H1 (cell line): ENCODE measurements around the gene DIAPH2. TPM values are rescaled to one million over a fixed set of nuclear protein-coding genes. Genes with fewer than 3 reads are reported as not detected.

Source experiments
- CTCF ChIA-PET: fragments of 300-600 bp; sonication (Branson Sonifier 250); formaldehyde crosslinking; loops from one replicate; lab custom pipeline; 2021; ENCODE audit not compliant: partially characterized antibody; lab: Charles Lee
- POLR2A ChIA-PET: fragments of 300-600 bp; sonication (Branson Sonifier 250); formaldehyde crosslinking; loops from one replicate; lab custom pipeline; 2021; ENCODE audit warnings: inconsistent platforms; ENCODE audit not compliant: partially characterized antibody; lab: Charles Lee
- DNase-seq, 2 experiments: peaks; one replicate each; pipeline versions ENCODE4 v3.0.0 to v3.0.0-alpha.2; 2010 to 2022; ENCODE audit warnings: low spot score in 2 of 2, low read depth in 1 of 2, mixed read lengths in 1 of 2
- FAIRE-seq: peaks from 2 replicates; lab custom pipeline; 2011; peaks lifted over from hg19 to GRCh38; lab: Jason Lieb, UNC
- H2AFZ ChIP-seq: 2 replicates; pipeline ENCODE4 v1.8.1; 2012; ENCODE audit warnings: low read length, inconsistent platforms
- H2AK5ac ChIP-seq: 2 replicates; pipeline ENCODE4 v1.6.1; 2013; ENCODE audit warnings: low read depth, low read length
- H2BK120ac ChIP-seq: replicated peaks from 2 replicates; pipeline ENCODE3; 2013; ENCODE audit warnings: low read depth, low read length, inconsistent platforms
- H2BK12ac ChIP-seq: 2 replicates; pipeline ENCODE4 v1.6.1; 2013; ENCODE audit warnings: low read depth, low read length
- H2BK15ac ChIP-seq: 2 replicates; pipeline ENCODE4 v1.6.1; 2013; ENCODE audit warnings: low read length
- H2BK20ac ChIP-seq: 2 replicates; pipeline ENCODE4 v1.6.1; 2013; ENCODE audit warnings: low read length
- H2BK5ac ChIP-seq: 2 replicates; pipeline ENCODE4 v1.6.1; 2013; ENCODE audit warnings: low read depth, low read length
- H3K14ac ChIP-seq: 2 replicates; pipeline ENCODE4 v1.6.1; 2013; ENCODE audit warnings: inconsistent platforms; ENCODE audit not compliant: insufficient read length
- H3K18ac ChIP-seq: 2 replicates; pipeline ENCODE4 v1.6.1; 2013; ENCODE audit warnings: low read length; ENCODE audit errors: extremely low read depth
- H3K23ac ChIP-seq: 2 replicates; pipeline ENCODE4 v1.6.1; 2013; ENCODE audit warnings: inconsistent platforms; ENCODE audit not compliant: insufficient read length
- H3K23me2 ChIP-seq: 2 replicates; pipeline ENCODE4 v1.6.1; 2013; ENCODE audit warnings: low read depth, low read length
- H3K27ac ChIP-seq: 2 replicates; pipeline ENCODE4 v1.6.1; 2011; ENCODE audit warnings: low read depth, low read length, inconsistent platforms
- H3K27me3 ChIP-seq, 4 experiments: replicated peaks in 1 of 4; 1 replicate in 1 of 4; 2 replicates in 3 of 4; pipeline versions ENCODE4 v1.6.1 to v1.8.1; 2011 to 2013; ENCODE audit warnings: low read length in 3 of 4, mild to moderate bottlenecking in 3 of 4, inconsistent platforms in 2 of 4, mixed read lengths in 2 of 4, moderate library complexity in 1 of 4; ENCODE audit not compliant: control insufficient read depth in 3 of 4, insufficient read depth in 3 of 4; ENCODE audit errors: extremely low read depth in 1 of 4
- H3K36me3 ChIP-seq, 4 experiments: 2 replicates each; pipeline versions ENCODE4 v1.6.1 to v1.8.1; 2011 to 2013; ENCODE audit warnings: mild to moderate bottlenecking in 4 of 4, low read length in 3 of 4, moderate library complexity in 2 of 4, control low read depth in 1 of 4, inconsistent platforms in 1 of 4; ENCODE audit not compliant: insufficient read depth in 4 of 4, control insufficient read depth in 2 of 4
- H3K4ac ChIP-seq: replicated peaks from 2 replicates; pipeline ENCODE3; 2013; ENCODE audit warnings: low read length, low read depth, mixed read lengths, inconsistent platforms; ENCODE audit not compliant: insufficient read length
- H3K4me1 ChIP-seq, 4 experiments: replicated peaks in 1 of 4; 1 replicate in 1 of 4; 2 replicates in 3 of 4; pipeline versions ENCODE4 v1.6.1 to v1.8.1; 2011 to 2013; ENCODE audit warnings: low read length in 3 of 4, inconsistent platforms in 2 of 4, mixed read lengths in 1 of 4; ENCODE audit not compliant: insufficient read depth in 4 of 4, control insufficient read depth in 3 of 4
- H3K4me2 ChIP-seq, 2 experiments: 2 replicates each; pipeline versions ENCODE4 v1.6.1 to v1.8.1; 2011 to 2013; ENCODE audit warnings: low read depth in 2 of 2, low read length in 2 of 2, control low read depth in 1 of 2, inconsistent platforms in 1 of 2, mild to moderate bottlenecking in 1 of 2; ENCODE audit not compliant: insufficient read depth in 1 of 2
- H3K4me3 ChIP-seq, 4 experiments: fragments of 200-600, 300-600 bp in 1 of 4; sonication (generic), shearing (Covaris generic), sonication (Bioruptor Twin) in 1 of 4; 2 replicates each; pipeline versions ENCODE4 v1.5.1 to v1.8.1; 2011 to 2016; ENCODE audit warnings: low read length in 4 of 4, low read depth in 3 of 4, control low read depth in 2 of 4, inconsistent platforms in 2 of 4, mild to moderate bottlenecking in 2 of 4, mixed read lengths in 1 of 4, moderate library complexity in 1 of 4; ENCODE audit not compliant: insufficient read depth in 2 of 4; ENCODE audit errors: extremely low read depth in 1 of 4
- H3K56ac ChIP-seq: replicated peaks from 2 replicates; pipeline ENCODE3; 2013; ENCODE audit warnings: low read depth, mild to moderate bottlenecking, mixed read lengths, low read length, inconsistent platforms; ENCODE audit not compliant: insufficient read length
- H3K79me1 ChIP-seq: 2 replicates; pipeline ENCODE4 v1.6.1; 2013; ENCODE audit warnings: low read depth, low read length, control low read depth
- H3K79me2 ChIP-seq, 2 experiments: 2 replicates each; pipeline versions ENCODE4 v1.6.1 to v1.8.1; 2012 to 2013; ENCODE audit warnings: low read length in 2 of 2, mild to moderate bottlenecking in 2 of 2, inconsistent platforms in 1 of 2; ENCODE audit not compliant: insufficient read depth in 2 of 2, control insufficient read depth in 1 of 2
- H3K9ac ChIP-seq, 4 experiments: replicated peaks in 1 of 4; 1 replicate in 1 of 4; 2 replicates in 3 of 4; pipeline versions ENCODE4 v1.6.1 to v1.8.1; 2011 to 2013; ENCODE audit warnings: low read depth in 3 of 4, low read length in 3 of 4, control low read depth in 2 of 4, mild to moderate bottlenecking in 2 of 4, moderate library complexity in 2 of 4, inconsistent platforms in 1 of 4; ENCODE audit errors: extremely low read depth in 1 of 4
- H3K9me3 ChIP-seq, 2 experiments: 2 replicates each; pipeline versions ENCODE4 v1.6.1 to v1.8.1; 2012 to 2013; ENCODE audit warnings: mild to moderate bottlenecking in 2 of 2, moderate library complexity in 2 of 2, control low read depth in 1 of 2, inconsistent platforms in 1 of 2, low read depth in 1 of 2, low read length in 1 of 2, mixed read lengths in 1 of 2; ENCODE audit not compliant: insufficient read depth in 2 of 2
- H4K20me1 ChIP-seq, 2 experiments: replicated peaks in 1 of 2; 2 replicates each; pipeline versions ENCODE3 to v1.8.1; 2011 to 2013; ENCODE audit warnings: inconsistent platforms in 2 of 2, low read length in 2 of 2, mild to moderate bottlenecking in 1 of 2; ENCODE audit not compliant: insufficient read depth in 2 of 2, control insufficient read depth in 1 of 2
- H4K5ac ChIP-seq: 2 replicates; pipeline ENCODE4 v1.6.1; 2013; ENCODE audit warnings: low read length, low read depth, mixed read lengths, inconsistent platforms; ENCODE audit not compliant: insufficient read length
- H4K8ac ChIP-seq: 2 replicates; pipeline ENCODE4 v1.8.0; 2013; ENCODE audit warnings: mild to moderate bottlenecking, moderate library complexity, low read length, inconsistent platforms; ENCODE audit not compliant: insufficient read depth; ENCODE audit errors: extremely low read depth
- H4K91ac ChIP-seq: replicated peaks from 2 replicates; pipeline ENCODE3; 2013; ENCODE audit warnings: low read length, mixed read lengths, inconsistent platforms; ENCODE audit not compliant: insufficient read length
- ASH2L ChIP-seq: fragments of 200-600, 300-600 bp; sonication (generic); IDR thresholded peaks from one replicate; pipeline ENCODE4 v1.7.1; 2017; ENCODE audit warnings: low read length
- CHD1 ChIP-seq: IDR thresholded peaks from 2 replicates; pipeline ENCODE4 v1.6.1; 2012; ENCODE audit warnings: low read depth, low read length, improper control_type of control experiment
- CHD2 ChIP-seq: IDR thresholded peaks from 2 replicates; pipeline ENCODE4 v1.6.1; 2012; ENCODE audit warnings: low read length, improper control_type of control experiment
- E2F6 ChIP-seq: IDR thresholded peaks from 2 replicates; pipeline ENCODE4 v1.6.1; 2012; ENCODE audit warnings: inconsistent platforms
- EP300 ChIP-seq, 2 experiments: IDR thresholded peaks; 1 replicate in 1 of 2; 2 replicates in 1 of 2; pipeline ENCODE4 v1.6.1; 2011 to 2012; ENCODE audit warnings: low read depth in 2 of 2, low read length in 2 of 2, mild to moderate bottlenecking in 2 of 2, borderline replicate concordance in 1 of 2, inconsistent platforms in 1 of 2, moderate library complexity in 1 of 2
- FOSL1 ChIP-seq: IDR thresholded peaks from 2 replicates; pipeline ENCODE4 v1.6.1; 2011; ENCODE audit warnings: mild to moderate bottlenecking, low read depth, low read length, moderate library complexity; ENCODE audit not compliant: insufficient read depth
- JUN ChIP-seq: IDR thresholded peaks from 2 replicates; pipeline ENCODE4 v1.6.1; 2011; ENCODE audit warnings: low read depth, mild to moderate bottlenecking, improper control_type of control experiment, low read length
- JUND ChIP-seq: IDR thresholded peaks from 2 replicates; pipeline ENCODE4 v1.6.1; 2011; ENCODE audit warnings: mild to moderate bottlenecking, improper control_type of control experiment, low read length
- KDM5A ChIP-seq: fragments of 200-600 bp; IDR thresholded peaks from 2 replicates; pipeline ENCODE4 v1.7.1; 2012; ENCODE audit warnings: mild to moderate bottlenecking, low read length, inconsistent platforms, mixed read lengths
- MAFK ChIP-seq: IDR thresholded peaks from 2 replicates; pipeline ENCODE4 v1.6.1; 2012; ENCODE audit warnings: low read depth, mild to moderate bottlenecking, improper control_type of control experiment, low read length
- POLR2AphosphoS5 ChIP-seq: IDR thresholded peaks from 2 replicates; pipeline ENCODE4 v1.6.1; 2011; ENCODE audit warnings: low read depth, low read length
- POU5F1 ChIP-seq: IDR thresholded peaks from 2 replicates; pipeline ENCODE4 v1.6.1; 2011; ENCODE audit warnings: low read depth, mild to moderate bottlenecking, low read length, moderate library complexity
- RNF2 ChIP-seq: fragments of 200-900, 300-1000 bp; sonication (generic); IDR thresholded peaks from 2 replicates; pipeline ENCODE4 v1.7.1; 2016; ENCODE audit warnings: borderline replicate concordance, low read depth, mild to moderate bottlenecking, antibody characterized with exemption, low read length; ENCODE audit not compliant: poor library complexity, severe bottlenecking; ENCODE audit errors: missing control alignments
- SP2 ChIP-seq: IDR thresholded peaks from 2 replicates; pipeline ENCODE4 v1.6.1; 2012; ENCODE audit warnings: mild to moderate bottlenecking, low read length, inconsistent platforms
- WGBS, 2 experiments: shearing (Covaris generic) in 1 of 2; methylation state at CpG; one replicate each; pipeline versions ENCODE4 v1.1.6 to v1.1.7; 2013 to 2015; ENCODE audit warnings: low lambda C conversion rate in 2 of 2, mixed read lengths in 2 of 2, inconsistent platforms in 1 of 2, low coverage in 1 of 2, missing lambda C conversion rate in 1 of 2; ENCODE audit not compliant: insufficient replicate concordance in 2 of 2, insufficient coverage in 1 of 2, insufficient read length in 1 of 2; ENCODE audit errors: extremely low coverage in 1 of 2, missing lambda C conversion rate in 1 of 2; 5-methylcytosine and 5-hydroxymethylcytosine counted together
- polyA plus RNA-seq, 7 experiments: library from polyadenylated mRNA; depleted of rRNA in 3 of 7; stranded (reverse) in 5 of 7; unstranded in 2 of 7; fragments of >200 nt in 5 of 7; fragments of 200-250 nt in 2 of 7; gene quantifications; 1 replicate in 5 of 7; 2 replicates in 1 of 7; 4 replicates in 1 of 7; pipeline versions ENCODE4 v1.2.1 to v1.2.3, GENCODE V29; 2011 to 2013; ENCODE audit warnings: missing spikeins in 2 of 7, mixed read lengths in 2 of 7
- total RNA-seq: library from RNA; stranded (reverse); fragmentation: NEBNext Ultra II Directional; extraction: Animal tissue kit (Norgen Biotek cat#: 25700); gene quantifications from 2 replicates; pipeline ENCODE4 v1.2.1, GENCODE V29; 2021

Gene DIAPH2
- total and polyA plus RNA-seq, 2 of the 8 experiments (the other 6 are each of a cell fraction or from before 2014, with no cell fraction given), result 4.4 to 24.3 TPM

GRCh38 chrX:97401154-97401553 is 716.5 kb downstream of the DIAPH2 start:
- no peak overlapping the region for H3K4me3 ChIP-seq
- CTCF ChIA-PET, result no interaction called here
- TF ChIP-seq E2F6 (no peak), POLR2AphosphoS5 (no peak), MAFK (no peak), RNF2 (no peak), JUN (no peak), FOSL1 (no peak), ASH2L (no peak), POU5F1 (no peak), EP300 (IDR thresholded peaks at IDR 0.05; ENCODE audit: borderline replicate concordance in 1 of 2, low read depth in 2 of 2, low read length in 2 of 2) (no peak), JUND (no peak), CHD1 (no peak), SP2 (no peak), KDM5A (no peak), CHD2 (no peak)
- TF ChIP-seq, all 59 proteins: peak for 0
- H3K27me3 ChIP-seq, result no peaks in the 10 kb centered on the region
- H3K14ac ChIP-seq, result no peak overlapping the region
- POLR2A ChIA-PET, result no interaction called here
- 73% methylated on average over 1 of the region's 2 CpGs; no CpG with 5 or more reads in 1 of the 2 experiments for WGBS, 2 experiments
- H4K91ac ChIP-seq, result no peak overlapping the region
- no peak overlapping the region for H3K18ac ChIP-seq
- no peak overlapping the region for H2AFZ ChIP-seq
- no peaks in the 10 kb centered on the region for H3K79me1 ChIP-seq
- no peak overlapping the region for H3K56ac ChIP-seq
- H3K4ac ChIP-seq, result no peak overlapping the region
- FAIRE-seq, result no peak
- H3K23me2 ChIP-seq, result no peaks in the 10 kb centered on the region
- H2BK20ac ChIP-seq, result no peak overlapping the region
- H3K4me2 ChIP-seq, result no peak overlapping the region
- no peaks in the 10 kb centered on the region for H3K9me3 ChIP-seq
- H4K8ac ChIP-seq, result no peak overlapping the region
- H3K79me2 ChIP-seq, result peaks cover 0 to 4% of the 10 kb centered on the region in 2 experiments; a peak in 1 of 4 replicates
- no peak overlapping the region for H3K9ac ChIP-seq
- peaks cover 0 to 2% (median 0%) of the 10 kb centered on the region in 4 experiments; a peak in 1 of 7 replicates for H3K4me1 ChIP-seq
- H2BK120ac ChIP-seq, result no peak overlapping the region
- H3K36me3 ChIP-seq, result peaks cover 0 to 22% (median 0%) of the 10 kb centered on the region in 4 experiments; a peak in 1 of 8 replicates
- no peak overlapping the region for H2BK15ac ChIP-seq
- H2BK5ac ChIP-seq, result no peak overlapping the region
- H3K23ac ChIP-seq, result no peak overlapping the region
- H2AK5ac ChIP-seq, result no peak overlapping the region
- H4K20me1 ChIP-seq, result no peaks in the 10 kb centered on the region
- no peak overlapping the region for H3K27ac ChIP-seq
- DNase-seq, result no peak
- H2BK12ac ChIP-seq, result no peak overlapping the region
- H4K5ac ChIP-seq, result no peak overlapping the region
